ENCODE data around the gene DMXL2.

The DMXL2 gene

DNA sequence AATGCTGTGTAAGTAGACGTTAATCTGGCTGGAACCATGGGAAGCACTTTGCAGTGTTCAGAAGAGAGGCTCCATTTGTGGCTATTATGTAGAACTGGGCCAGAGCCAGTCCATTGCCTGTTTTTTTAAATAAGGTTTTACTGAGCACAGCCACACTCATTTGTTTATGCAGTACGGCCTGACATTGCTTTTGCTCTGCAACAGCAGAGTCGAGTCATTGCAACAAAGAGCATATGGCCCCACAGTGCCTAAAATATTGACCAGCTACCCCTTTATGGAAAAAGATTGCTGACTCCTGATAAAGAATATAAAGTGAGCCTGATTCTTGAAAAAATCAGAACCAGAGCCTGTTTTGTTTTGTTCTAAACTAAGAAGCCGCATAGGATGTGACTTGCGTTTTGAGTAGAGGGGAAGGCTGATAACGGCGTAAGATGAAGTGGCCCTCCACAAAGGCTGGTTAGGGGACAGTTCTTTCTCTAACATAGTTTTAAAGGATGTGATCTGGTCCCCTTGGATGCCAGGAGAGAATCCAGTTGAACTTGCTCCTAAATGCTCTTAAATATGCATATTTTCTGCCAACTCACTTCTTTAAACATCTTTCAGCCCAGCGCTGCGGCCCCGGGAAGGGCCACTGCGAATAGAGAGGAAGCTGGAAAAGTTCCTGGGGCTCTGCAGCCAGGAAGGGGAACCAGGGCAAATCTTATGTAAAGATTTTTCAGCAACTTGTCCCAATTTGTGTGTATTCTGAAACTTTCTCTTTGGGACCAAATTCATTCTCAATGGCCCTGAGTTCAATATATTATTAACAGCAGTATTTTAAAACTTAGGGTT is 216.7 kb downstream of the DMXL2 start:
- no peak for DNase-seq (ENCODE audit: low read depth in 2 of 2)

DNA sequence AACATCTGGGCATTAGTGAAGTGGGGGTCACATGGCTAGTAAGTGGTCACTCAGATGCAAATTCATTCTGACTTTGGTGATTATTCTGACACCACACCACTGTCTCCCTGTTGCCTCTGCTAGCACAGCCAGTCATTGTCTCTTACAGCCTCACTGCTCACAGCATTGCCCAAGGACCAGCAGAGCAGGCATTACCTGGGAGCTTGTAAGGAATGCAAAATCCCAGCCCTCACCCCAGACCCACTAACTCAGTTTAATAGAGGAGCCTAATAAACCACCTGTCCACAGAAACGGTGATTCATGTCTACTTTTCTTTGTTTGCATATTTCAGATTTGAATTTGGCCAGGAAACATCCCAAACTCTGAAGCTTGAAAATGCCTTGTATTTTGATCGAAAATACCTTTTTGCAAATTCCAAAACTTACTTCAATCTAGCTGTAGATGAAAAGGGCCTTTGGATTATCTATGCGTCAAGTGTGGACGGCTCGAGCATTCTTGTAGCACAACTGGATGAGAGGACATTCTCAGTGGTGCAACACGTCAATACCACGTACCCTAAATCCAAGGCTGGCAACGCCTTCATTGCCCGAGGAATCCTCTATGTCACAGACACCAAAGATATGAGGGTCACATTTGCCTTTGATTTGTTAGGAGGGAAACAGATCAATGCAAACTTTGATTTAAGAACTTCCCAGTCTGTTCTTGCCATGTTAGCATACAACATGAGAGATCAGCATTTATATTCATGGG is 218.4 kb downstream of the DMXL2 start:
- no peak for DNase-seq (ENCODE audit: low read depth in 2 of 2)

DNA sequence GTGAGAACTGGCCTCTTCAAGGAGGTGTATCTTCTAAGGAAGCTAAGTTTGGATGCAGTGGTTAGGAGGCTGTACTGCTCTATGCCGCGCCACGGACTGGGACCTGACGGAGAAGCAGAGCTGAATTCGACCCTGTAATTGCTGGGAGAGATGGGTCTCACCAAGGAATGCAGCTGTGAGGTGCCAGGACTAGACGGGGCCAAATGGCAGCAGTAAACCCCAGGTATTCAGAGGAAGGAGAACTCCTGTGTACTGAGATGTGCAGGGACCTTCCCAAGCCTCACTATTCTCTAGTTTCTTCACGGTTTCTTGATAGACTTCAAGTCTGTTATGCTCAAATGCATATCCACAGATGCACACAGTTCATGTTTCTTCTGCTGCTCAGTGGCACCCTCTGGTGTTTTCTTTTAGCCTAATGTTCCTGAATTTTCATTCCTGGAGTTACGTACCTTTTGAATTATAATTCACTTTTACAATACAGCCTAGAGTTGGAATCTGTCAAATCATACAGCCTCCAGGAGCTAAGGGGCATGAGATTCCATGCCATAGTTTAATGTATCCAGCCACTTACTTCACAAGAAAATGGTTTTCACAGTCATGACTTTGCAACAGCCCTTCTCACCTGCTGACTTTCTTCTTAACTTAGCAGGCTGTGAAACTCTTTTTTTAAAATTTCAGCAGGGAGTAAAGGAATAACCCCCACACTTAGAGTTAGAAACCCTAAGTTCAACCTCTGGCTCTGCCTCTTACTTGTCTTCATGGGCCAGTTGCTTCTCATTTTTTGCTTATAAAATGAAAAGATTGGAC is 219.3 kb downstream of the DMXL2 start:
- no peak for DNase-seq (ENCODE audit: low read depth in 2 of 2)

DNA sequence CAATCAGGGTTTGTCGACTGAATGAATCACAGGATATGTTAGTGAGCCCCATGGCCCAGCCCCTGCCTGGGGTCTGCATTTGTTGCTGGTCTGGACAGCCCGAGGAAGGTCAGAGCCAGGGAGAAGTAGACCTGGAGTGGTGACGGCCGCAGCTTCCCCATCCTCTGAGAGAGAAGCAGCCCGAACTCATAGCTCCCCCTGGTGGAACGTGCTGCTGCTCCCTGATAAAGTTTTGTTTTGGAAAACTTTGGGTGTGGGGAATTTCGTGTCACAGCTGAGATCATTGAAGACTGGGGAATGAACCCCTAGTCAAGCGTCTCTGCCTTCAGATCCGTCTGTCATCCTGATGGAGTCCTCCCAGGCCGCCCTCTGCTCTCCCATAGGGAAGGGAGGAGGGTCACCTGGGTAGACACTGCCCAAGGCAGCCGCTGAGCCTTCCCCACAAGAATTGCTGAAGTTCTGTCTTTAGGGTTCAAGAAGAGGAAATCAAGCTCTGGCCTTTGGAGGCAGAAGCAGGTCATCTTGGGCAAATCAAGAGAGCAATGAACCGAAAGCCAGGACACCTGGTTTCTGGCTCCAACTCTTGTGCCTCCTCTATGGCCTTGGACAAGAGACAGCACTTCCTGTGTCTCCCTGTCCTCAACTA is 220.6 kb downstream of the DMXL2 start:
- DNase-seq (ENCODE audit: low read depth in 2 of 2) = no peak

DNA sequence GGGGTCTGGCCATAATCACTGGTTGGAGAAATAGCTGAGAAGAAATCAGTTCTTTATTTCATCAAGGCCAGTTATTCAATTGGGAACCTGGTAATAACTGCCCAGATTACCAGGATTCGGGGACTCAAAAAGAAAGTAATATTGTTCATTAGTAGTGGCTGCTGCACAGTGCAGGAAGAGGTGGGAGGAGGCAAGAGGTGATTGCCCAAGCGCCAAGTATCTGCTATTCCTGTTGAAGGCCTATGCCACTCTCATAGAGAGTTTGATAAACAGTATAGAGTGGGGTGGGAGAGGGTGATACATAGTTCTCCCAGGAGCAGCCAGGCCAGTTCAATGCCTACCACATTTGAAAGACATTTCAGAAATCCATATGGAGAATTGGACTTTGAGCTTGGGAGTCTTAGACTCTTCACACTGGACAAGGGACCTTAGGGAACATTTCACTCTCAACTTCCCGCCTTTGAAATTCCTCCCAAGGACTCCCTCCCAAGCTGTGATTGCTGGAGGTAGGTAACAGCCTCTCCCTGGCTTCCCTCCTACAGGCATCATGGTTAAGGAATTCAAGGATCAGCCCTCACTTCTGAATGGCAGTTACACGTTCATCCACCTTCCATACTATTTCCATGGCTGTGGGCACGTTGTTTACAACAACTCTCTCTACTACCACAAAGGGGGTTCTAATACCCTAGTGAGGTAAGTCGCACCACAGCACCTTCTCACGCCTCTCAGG is 221.4 kb downstream of the DMXL2 start:
- no peak for DNase-seq (ENCODE audit: low read depth in 2 of 2)

DNA sequence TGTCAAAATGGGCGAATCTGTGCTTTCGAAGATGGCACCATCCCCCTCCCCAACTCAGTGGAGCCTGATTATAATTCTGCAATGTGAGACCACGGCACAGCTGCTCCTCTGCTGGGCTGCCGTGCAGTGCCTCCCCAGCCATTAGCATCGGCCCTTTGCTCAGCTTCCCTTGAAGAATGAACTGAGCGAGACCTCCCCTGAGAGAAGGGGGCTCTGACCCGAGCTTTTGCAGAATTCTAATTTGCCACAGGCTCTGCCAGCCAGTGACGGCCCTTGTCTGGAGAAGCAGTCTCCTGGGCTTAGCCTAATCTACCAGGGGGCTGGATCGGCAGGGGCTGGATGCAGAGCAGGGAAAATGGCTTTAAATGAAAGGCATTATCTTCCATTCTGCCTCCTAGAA is 223.9 kb downstream of the DMXL2 start:
- DNase-seq (ENCODE audit: low read depth in 2 of 2) = no peak
